Raji (cell line): ENCODE measurements around the gene RNF115.

Experiments
- POLR2A ChIP-seq: IDR thresholded peaks from 2 replicates; pipeline ENCODE4 v1.6.1; 2011; ENCODE audit warnings: low read depth, low read length, control low read depth; ENCODE audit not compliant: insufficient read depth

The RNF115 gene

GRCh38 chr1:145823565-145824498, at the start of gene RNF115, which contains the start of gene POLR3C:
Gene RNF115 (minus strand): TSS chr1:145824095. CDS start chr1:145823873, 222 bp downstream.
Gene POLR3C (plus strand): TSS chr1:145824200. CDS start chr1:145825777, 1,577 bp downstream.
- peak; percentile 76 for TF ChIP-seq POLR2A

- TF ChIP-seq POLR2A, result no peak
These were observed 48.4 kb upstream of the RNF115 start for GRCh38 chr1:145871994-145872924.

- TF ChIP-seq POLR2A, result no peak
These were observed 44.3 kb upstream of the RNF115 start for GRCh38 chr1:145868232-145868631.

GRCh38 chr1:145863282-145864018, 39.6 kb upstream of the RNF115 start:
- no peak for TF ChIP-seq POLR2A

- peak; percentile 77 for TF ChIP-seq POLR2A
These were observed 35.7 kb upstream of the RNF115 start for GRCh38 chr1:145859491-145860023.

- TF ChIP-seq POLR2A, result no peak; the same call in 1 of the 2 replicates
These were observed 35.1 kb upstream of the RNF115 start, which contains the start of gene PIAS3 for GRCh38 chr1:145858901-145859490. Gene PIAS3 (minus strand): TSS chr1:145859081. CDS start chr1:145858990, 91 bp downstream.

- no peak for TF ChIP-seq POLR2A
These were observed 34.5 kb upstream of the RNF115 start for GRCh38 chr1:145858238-145858900.

GRCh38 chr1:145857170-145857569, 33.3 kb upstream of the RNF115 start:
- no peak for TF ChIP-seq POLR2A

GRCh38 chr1:145855426-145855948, 31.6 kb upstream of the RNF115 start:
- no peak for TF ChIP-seq POLR2A

- TF ChIP-seq POLR2A, result no peak
These were observed 25.7 kb upstream of the RNF115 start for GRCh38 chr1:145849356-145850160.

GRCh38 chr1:145847827-145848226, 23.9 kb upstream of the RNF115 start:
- no peak for TF ChIP-seq POLR2A

- TF ChIP-seq POLR2A, result no peak
These were observed 22.3 kb upstream of the RNF115 start for GRCh38 chr1:145846201-145846612.
